HG03066 (cell line): Measurements from ENCODE around the gene DHPS.
"Not testable (repeated sequence)": the region's sequence is repeated elsewhere in the genome, so short reads cannot be mapped to it uniquely, and the experiment has no call there.

Experiments
- ATAC-seq: cut with Tn5 transposase; IDR thresholded peaks from one replicate; pipeline ENCODE4 v1.9.1; 2021; ENCODE audit warnings: low read depth; ENCODE audit not compliant: unreplicated experiment

DHPS gene

GRCh38 chr19:12681074-12681987, at the start of gene DHPS:
TSS of gene DHPS (minus strand) at chr19:12681880. CDS start at chr19:12681766, 114 bp downstream.
- ATAC-seq, result peak; percentile 79

DNA sequence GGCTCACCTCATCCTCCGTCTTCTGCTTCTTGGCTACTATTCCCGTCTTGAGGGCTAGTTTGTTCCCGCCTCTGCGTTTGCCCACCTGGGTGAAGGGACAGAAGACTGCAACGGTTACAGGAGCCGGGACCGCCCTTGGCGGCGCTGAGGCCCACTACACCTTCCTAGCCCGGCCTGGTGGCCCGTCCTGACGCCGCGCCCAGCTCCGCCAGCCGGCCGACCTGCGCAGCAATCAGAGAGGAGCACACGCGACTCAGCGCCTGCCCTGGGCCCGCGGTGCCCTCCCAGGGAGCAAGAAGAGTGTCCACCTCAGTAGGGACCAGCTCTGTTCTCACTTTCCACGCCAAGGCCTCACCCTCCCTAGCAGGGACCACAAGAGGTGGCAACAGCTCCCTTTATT, 49.7 kb upstream of the DHPS start:
- no peak for ATAC-seq

- no peak for ATAC-seq
Observed at GRCh38 chr19:12730064-12730463, 48.4 kb upstream of the DHPS start.

DNA sequence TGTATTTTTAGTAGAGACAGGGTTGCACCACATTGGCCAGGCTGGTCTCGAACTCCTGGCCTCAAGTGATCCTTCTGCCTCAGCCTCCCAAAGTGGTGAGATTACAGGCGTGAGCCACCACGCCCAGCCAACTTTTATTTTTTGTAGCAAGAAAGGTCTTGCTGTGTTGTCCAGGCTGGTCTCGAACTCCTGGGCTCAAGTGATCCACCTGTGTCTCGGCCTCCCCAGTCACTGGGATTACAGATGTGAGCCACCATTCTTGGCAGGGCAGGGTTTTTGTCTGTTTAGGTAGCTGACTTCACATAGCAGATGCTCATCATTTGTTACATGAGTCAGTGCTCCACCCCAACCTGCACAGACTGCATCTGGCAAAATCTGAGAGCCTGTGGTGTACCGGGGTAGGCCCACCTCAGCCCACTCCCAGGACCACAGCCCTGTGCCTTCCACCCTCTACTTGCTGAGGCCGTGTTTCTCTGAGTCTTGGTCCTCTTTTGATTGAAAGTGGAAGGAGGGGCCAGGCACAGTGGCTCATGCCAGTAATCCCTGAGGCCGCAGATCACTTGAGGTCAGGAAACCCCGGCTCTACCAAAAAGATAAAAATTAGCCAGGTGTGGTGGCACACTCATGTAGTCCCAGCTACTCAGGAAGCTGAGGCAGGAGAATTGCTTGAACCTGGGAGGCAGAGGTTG, 46.2 kb upstream of the DHPS start:
- ATAC-seq, result no peak

DNA sequence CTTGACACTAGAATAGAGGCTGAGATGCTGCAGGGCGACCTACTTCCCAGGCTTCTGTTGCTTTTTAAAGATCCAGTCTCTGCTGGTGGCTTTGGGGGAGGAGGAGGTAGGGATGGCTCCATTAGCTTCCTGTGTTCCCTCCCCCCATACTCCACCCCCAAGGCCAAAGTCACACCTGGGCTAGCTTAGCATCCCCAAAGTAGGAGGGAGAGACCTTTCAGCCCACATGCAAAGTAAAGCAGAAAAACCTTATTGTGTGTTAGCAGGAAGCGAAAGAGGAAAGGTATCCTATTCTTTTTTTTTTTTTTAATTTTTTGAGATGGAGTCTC, 45.3 kb upstream of the DHPS start:
- ATAC-seq, result no peak

DNA sequence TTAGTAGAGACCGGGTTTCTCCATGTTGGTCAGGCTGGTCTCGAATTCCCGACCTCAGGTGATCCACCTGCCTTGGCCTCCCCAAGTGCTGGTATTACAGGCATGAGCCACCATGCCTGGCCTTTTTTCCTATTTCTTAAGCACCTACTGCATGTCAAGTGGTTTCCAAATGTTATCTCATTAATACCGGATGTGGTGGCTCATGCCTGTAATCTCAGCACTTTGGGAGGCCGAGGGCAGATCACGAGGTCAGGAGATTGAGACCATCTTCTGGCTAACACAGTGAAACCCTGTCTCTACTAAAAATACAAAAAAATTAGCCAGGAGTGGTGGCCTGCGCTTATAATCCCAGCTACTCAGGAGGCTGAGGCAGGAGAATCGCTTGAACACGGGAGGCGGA, 43.9 kb upstream of the DHPS start:
- not testable (repeated sequence) for ATAC-seq

DNA sequence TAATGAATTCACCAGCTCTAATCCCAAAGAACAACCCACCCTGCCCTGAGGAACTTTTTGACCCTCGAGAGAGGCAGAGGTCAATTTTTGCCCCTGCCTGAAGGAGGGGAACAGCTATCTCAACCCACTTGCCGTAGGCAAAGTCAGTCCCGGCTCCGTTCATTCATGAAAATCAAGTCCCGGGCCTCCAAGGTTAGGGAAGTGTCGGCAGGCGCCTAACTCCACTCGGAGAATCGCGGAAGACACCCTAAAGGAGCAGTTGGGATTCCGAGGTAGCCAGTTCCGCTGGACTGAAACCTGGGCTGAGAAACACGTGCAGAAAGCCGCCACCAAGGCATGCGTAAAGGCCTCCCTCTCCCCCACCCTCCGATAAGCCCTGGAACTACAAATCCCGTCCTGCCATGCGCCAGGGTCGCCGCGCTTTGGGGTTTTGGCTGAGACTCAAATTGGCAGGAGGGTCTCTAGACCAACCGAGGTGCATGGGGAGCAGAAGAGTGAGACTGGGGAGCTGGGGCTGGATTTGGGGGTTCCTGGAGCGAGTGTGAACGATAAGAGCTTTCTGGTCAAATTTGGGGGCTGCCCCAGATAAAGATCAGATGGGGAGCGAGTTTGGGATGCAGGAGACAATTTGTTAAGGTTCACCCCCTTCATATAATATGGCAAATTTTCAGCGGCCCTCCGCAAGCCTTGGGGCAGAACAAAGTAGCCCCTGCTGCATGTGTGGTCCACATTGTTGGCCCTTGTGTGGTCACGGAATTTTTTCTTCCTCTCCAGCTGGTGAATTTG, 42.2 kb upstream of the DHPS start, which contains the start of gene TNPO2:
TNPO2 (minus strand) TSS at position 292 of the 786 bp plus-strand sequence. CDS start 2,955 bp downstream, outside the sequence.
- ATAC-seq, result no peak

DNA sequence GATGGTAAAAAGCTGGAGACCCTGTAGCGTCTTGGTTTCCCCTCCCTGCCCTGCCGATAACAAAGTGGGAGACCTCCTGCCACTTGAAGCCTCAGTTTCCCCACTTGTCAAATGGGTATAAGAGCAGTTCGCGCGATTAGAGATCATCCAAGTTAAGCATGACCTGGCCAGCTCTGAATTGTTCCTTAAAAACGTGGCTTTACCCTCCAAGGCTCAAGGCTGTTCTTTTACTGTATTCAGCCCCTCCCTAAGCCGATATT, 41.6 kb upstream of the DHPS start:
- ATAC-seq, result no peak

DNA sequence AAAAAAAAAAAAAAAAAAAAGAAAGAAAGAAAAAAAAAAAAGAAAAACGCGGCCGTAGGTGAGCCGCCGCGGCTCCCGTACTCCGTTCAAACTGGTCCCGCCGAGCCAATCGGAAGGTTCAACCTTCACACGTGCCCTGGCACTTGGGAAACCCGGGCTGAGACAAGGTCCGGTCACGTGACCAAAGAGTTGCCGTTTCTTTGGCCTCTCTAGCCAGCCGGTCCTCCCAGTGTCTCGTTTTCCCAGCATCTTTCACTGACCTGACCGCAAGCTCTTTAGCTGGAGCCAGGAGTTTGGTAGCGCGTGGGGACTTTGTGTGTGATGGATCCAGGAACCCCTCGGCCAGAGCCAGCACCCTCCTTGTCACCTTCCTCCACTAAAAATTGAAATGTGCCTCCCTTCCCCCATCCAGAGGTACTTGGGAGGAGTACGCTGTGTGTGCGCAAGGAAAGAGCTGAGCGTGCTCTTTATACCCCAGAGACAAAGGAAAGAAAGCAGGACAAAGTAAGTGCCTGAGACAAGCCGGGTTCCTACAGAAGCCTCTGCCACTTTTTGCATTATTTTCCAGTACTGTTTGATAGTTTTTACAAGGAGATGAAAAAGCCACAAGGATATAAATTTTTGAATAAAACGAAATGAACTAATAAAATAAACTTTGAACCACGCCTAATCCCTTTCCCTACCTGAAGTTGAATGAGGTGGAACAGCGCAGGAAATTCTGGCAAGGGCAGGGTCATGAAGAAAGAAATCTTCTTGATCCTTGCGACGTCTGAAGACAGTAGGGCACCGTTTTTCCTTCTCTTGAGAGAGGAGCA, 41.1 kb upstream of the DHPS start:
- ATAC-seq, result peak; percentile 69

GRCh38 chr19:12721656-12722565, 40.2 kb upstream of the DHPS start:
- peak; percentile 15 for ATAC-seq

DNA sequence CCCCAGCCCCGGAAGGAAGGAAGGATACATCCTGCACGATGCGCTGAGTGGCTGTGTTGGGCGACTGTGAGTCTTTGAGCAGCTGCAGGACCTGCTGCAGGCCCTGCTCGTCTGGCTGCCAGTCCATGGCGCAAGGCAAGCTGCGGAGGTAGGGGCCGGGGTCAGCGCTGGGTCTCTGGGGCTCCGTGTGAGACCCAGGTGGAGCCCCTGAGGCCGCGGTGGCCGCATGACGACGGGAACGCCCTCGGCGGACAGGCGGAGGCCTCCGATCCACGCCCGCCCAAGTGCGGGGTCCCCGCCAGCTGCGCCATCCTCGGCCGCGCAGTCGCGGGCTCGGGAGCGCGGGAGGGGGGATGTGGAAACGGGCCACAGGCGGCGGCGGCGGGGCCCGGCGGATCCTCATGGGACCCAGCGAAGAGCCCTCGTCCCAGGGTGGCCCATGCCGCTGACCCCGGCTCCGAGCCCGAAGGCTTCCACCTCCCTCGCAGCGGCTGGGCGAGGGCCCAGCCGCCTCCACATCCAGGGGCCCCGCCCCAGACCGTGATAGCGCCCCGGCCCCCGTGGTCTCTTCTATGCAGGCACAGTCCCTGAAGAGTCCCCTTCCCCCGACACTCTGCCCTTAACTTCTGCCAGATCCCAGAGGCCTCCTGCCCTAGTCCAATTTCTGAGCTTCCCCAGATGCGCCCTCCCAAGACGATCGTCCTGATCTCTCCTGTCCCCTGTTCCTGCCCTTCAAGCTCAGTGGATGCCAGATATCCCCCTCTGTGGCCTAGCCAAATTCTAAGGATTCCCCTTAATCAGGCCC, 39.4 kb upstream of the DHPS start:
- no peak for ATAC-seq

GRCh38 chr19:12720296-12720695, 38.6 kb upstream of the DHPS start:
- ATAC-seq, result no peak

- ATAC-seq, result no peak
Observed at GRCh38 chr19:12715929-12716328, 34.2 kb upstream of the DHPS start.

DNA sequence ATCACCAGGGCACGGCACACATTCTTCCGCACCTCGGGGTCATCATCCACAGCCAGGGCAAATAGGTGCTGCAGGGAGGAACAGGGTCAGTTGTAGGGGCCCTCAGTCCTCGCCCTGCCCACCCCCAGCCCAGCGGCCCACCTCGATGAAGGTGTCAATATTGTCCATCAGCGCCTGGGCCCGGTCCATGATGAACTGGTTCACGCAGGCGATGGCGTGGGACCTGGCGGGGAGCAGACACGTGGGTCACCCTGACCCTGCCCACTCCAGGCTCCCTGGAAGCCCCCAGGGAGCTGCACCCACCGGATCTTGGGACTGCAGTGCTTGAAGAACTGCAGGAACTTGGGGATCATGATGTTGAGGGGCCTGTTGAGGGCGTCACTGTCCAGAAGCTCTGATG, 33.4 kb upstream of the DHPS start:
- no peak for ATAC-seq

DNA sequence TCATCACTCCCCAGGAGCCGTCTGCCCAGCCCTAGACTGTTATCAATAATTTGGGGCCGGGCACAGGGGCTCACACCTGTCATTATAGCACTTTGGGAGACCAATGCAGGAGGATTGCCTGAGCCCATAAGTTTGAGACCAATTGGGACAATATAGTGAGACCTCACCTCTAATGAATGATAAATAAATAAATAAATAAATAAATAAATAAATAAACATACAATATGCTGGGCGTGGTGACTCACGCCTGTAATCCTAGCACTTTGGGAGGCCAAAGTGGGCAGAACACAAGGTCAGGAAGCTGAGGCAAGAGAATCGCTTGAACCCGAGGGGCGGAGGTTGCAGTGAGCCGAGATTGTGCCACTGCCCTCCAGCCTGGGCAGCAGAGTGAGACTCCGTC, 31.6 kb upstream of the DHPS start:
- not testable (repeated sequence) for ATAC-seq

GRCh38 chr19:12712077-12712476, 30.4 kb upstream of the DHPS start:
- not testable (repeated sequence) for ATAC-seq

GRCh38 chr19:12711187-12711586, 29.5 kb upstream of the DHPS start:
- no peak for ATAC-seq

GRCh38 chr19:12708641-12709040, 27.0 kb upstream of the DHPS start:
- ATAC-seq, result no peak

GRCh38 chr19:12706332-12706718, 24.6 kb upstream of the DHPS start:
- ATAC-seq, result no peak
